Measurements from ENCODE around the gene ATP2A1. TPM values are rescaled to one million over a fixed set of nuclear protein-coding genes. Genes with fewer than 3 reads are reported as not detected.
A peak's percentile ranks its signal among the peaks of the same experiment; 100 is the strongest.

The ATP2A1 gene
- total RNA-seq, 1 experiment from 2014 or later = 2.9 TPM

- TF ChIP-seq POLR2AphosphoS5 (IDR thresholded peaks at IDR 0.05; ENCODE audit: low read depth, low read length) (peak; percentile 68; the same call in 1 of the 2 replicates), TCF7L2 (IDR thresholded peaks at IDR 0.05; ENCODE audit: low read depth, low read length) (no peak), REST (IDR thresholded peaks at IDR 0.05; ENCODE audit: insufficient read depth in 1 of 2, low read depth in 2 of 2, low read length in 1 of 2) (no peak), SIN3A (IDR thresholded peaks at IDR 0.05; ENCODE audit: borderline replicate concordance, insufficient read depth, low read depth, low read length) (0 out of 2 replicates have a peak, but pooled peaks have one; percentile 25), CTCF (IDR thresholded peaks at IDR 0.05) (no peak)
- POLR2A ChIA-PET = no interaction called here
- intact Hi-C loops (cut with micrococcal nuclease; ENCODE audit: unreplicated experiment) (loop anchor here (10.0 kb wide), 1 partner anchor 65 kb away; no protein-coding TSS in a partner anchor), in situ Hi-C loops (cut with HindIII; ENCODE audit: low pct_unique_long_range_greater_than_20kb, low sequenced_read_pairs) (no loop called here)
- peak overlapping the region; percentile 77 for H3K27ac ChIP-seq (ENCODE audit: low read length)
- peaks cover 31% of the 10 kb centered on the region for H3K4me1 ChIP-seq (ENCODE audit: control insufficient read depth, insufficient read depth, low read length)
- no peaks in the 10 kb centered on the region for H3K27me3 ChIP-seq (ENCODE audit: control insufficient read depth, insufficient read depth, low read length)
- H3K9me3 ChIP-seq (ENCODE audit: control insufficient read depth, insufficient read depth, low read depth, low read length) = no peaks in the 10 kb centered on the region
- BruUV-seq (replicated peaks) = no TSS peak
- ATAC-seq = peak; percentile 92
- H3K4me3 ChIP-seq (ENCODE audit: low read depth in 2 of 2, low read length in 2 of 2) = peak overlapping the region; percentile 70 to 76
- H3K36me3 ChIP-seq (ENCODE audit: control insufficient read depth, insufficient read depth, low read length) = no peaks in the 10 kb centered on the region; the same call in 1 of the 2 replicates
- DNase-seq (ENCODE audit: low read depth, low spot score) = peak; percentile 30
- CTCF ChIA-PET = interaction anchor here (0.8 kb wide), 1 partner anchor 65 kb away, joined by 7 read pairs; no protein-coding TSS in a partner anchor
These were observed 1.7 kb downstream of the ATP2A1 start for GRCh38 chr16:28879841-28880588.

- Histone ChIP-seq H3K27ac (ENCODE audit: low read length) (peak overlapping the region; percentile 61), H3K27me3 (ENCODE audit: control insufficient read depth, insufficient read depth, low read length) (no peaks in the 10 kb centered on the region), H3K4me1 (ENCODE audit: control insufficient read depth, insufficient read depth, low read length) (peaks cover 25% of the 10 kb centered on the region), H3K36me3 (ENCODE audit: control insufficient read depth, insufficient read depth, low read length) (no peaks in the 10 kb centered on the region; the same call in 1 of the 2 replicates), H3K4me3 (ENCODE audit: low read depth in 2 of 2, low read length in 2 of 2) (peak overlapping the region; percentile 70 to 76), H3K9me3 (ENCODE audit: control insufficient read depth, insufficient read depth, low read depth, low read length) (no peaks in the 10 kb centered on the region)
- intact Hi-C loops (cut with micrococcal nuclease; ENCODE audit: unreplicated experiment) (no loop called here), in situ Hi-C loops (cut with HindIII; ENCODE audit: low pct_unique_long_range_greater_than_20kb, low sequenced_read_pairs) (no loop called here)
- BruUV-seq (replicated peaks) = no TSS peak
- CTCF ChIA-PET = no interaction called here
- POLR2A ChIA-PET = no interaction called here
- no peak for ATAC-seq
- DNase-seq (ENCODE audit: low read depth, low spot score) = no peak
- no peak for TF ChIP-seq REST (IDR thresholded peaks at IDR 0.05; ENCODE audit: insufficient read depth in 1 of 2, low read depth in 2 of 2, low read length in 1 of 2)
These were observed 2.3 kb downstream of the ATP2A1 start for GRCh38 chr16:28880589-28880915.

Data from Panc1 (cell line).